Spinal cord (tissue), 10 donors: Measurements from ENCODE around the gene CTNS. TPM values are rescaled to one million over a fixed set of nuclear protein-coding genes. Genes with fewer than 3 reads are reported as not detected.

Experiments
- DNase-seq, 6 donors: peaks; one replicate each; pipeline versions ENCODE4 v3.0.0 to v3.0.0-alpha.2; 2013 to 2015; ENCODE audit warnings: low spot score in 6 of 6, low read depth in 4 of 6
- H3K27ac ChIP-seq: one replicate; pipeline ENCODE4 v1.5.1; 2013; ENCODE audit warnings: low read depth, low read length, control low read depth
- H3K27me3 ChIP-seq: one replicate; pipeline ENCODE4 v1.6.1; 2013; ENCODE audit warnings: low read length; ENCODE audit not compliant: control insufficient read depth, insufficient read depth
- H3K36me3 ChIP-seq: one replicate; pipeline ENCODE4 v1.6.1; 2013; ENCODE audit warnings: low read length; ENCODE audit not compliant: control insufficient read depth, insufficient read depth
- H3K4me1 ChIP-seq: one replicate; pipeline ENCODE4 v1.6.1; 2013; ENCODE audit warnings: low read length; ENCODE audit not compliant: control insufficient read depth, insufficient read depth
- H3K4me3 ChIP-seq: one replicate; pipeline ENCODE4 v1.5.1; 2013; ENCODE audit warnings: low read depth, low read length, control low read depth
- H3K9me3 ChIP-seq: one replicate; pipeline ENCODE4 v1.6.1; 2013; ENCODE audit warnings: low read length; ENCODE audit not compliant: control insufficient read depth, insufficient read depth
- whole genome bisulfite sequencing: methylation state at CpG from one replicate; pipeline ENCODE4 v1.1.5; 2013; ENCODE audit warnings: missing lambda C conversion rate; ENCODE audit not compliant: insufficient coverage; 5-methylcytosine and 5-hydroxymethylcytosine counted together
- long read RNA-seq, 4 donors: transcript quantifications; one replicate each; lab custom pipeline, GENCODE V29; 2026
- polyA plus RNA-seq, 2 donors: library from polyadenylated mRNA; unstranded; fragments of 120-200 nt; gene quantifications; one replicate each; pipeline ENCODE4 v1.2.1, GENCODE V29; 2013; ENCODE audit not compliant: insufficient read length in 2 of 2
- total RNA-seq, 2 donors: library from RNA; depleted of rRNA in 1 of 2; stranded (reverse); fragments of 120-200 nt in 1 of 2; fragments of >200 nt in 1 of 2; gene quantifications; one replicate each; pipeline versions ENCODE4 v1.2.3 to v1.2.4, GENCODE V29; 2013 to 2014
- donor health status: healthy.

The CTNS gene
- total RNA-seq (10 to 100 TPM; 13.6 to 15.2 TPM), polyA plus RNA-seq (10 to 100 TPM; 16.6 to 17.8 TPM)
- long read RNA-seq, donor 1, partial matches to known transcripts: 47 of 70 reads
- long read RNA-seq, donor 1, other reads (novel, unspliced or antisense): 21 of 70 reads
- long read RNA-seq, donor 2: 0 reads
- long read RNA-seq, donor 3, partial matches to known transcripts: 5 of 6 reads
- long read RNA-seq, donor 3, other reads (novel, unspliced or antisense): 0 of 6 reads
- long read RNA-seq, donor 4: 0 reads

GRCh38 chr17:3636154-3636907 lies at the start of gene CTNS, which contains the start of gene SHPK:
Gene CTNS, plus strand, starts transcription at chr17:3636760. Its CDS starts 3,447 bp downstream, at chr17:3640207.
Gene SHPK, minus strand, starts transcription at chr17:3636250. Its CDS starts 31 bp downstream, at chr17:3636219.
- DNase-seq: peak; percentile 87 to 99 (median 92)
- peak within 1 kb of the TSS; percentile 86 for H3K4me3 ChIP-seq
- H3K36me3 ChIP-seq: peaks cover 27% of the 10 kb centered on the region
- no peaks in the 10 kb centered on the region for H3K27me3 ChIP-seq
- H3K4me1 ChIP-seq: peaks cover 22% of the 10 kb centered on the region
- no peaks in the 10 kb centered on the region for H3K9me3 ChIP-seq
- H3K27ac ChIP-seq: peak within 1 kb of the TSS; percentile 99
- under 1% methylated on average over 68 of the region's 68 CpGs for WGBS

- Histone ChIP-seq H3K36me3 (peaks cover 80% of the 10 kb centered on the region), H3K9me3 (no peaks in the 10 kb centered on the region), H3K27me3 (no peaks in the 10 kb centered on the region), H3K4me3 (no peak overlapping the region), H3K27ac (no peak overlapping the region), H3K4me1 (peaks cover 14% of the 10 kb centered on the region)
- WGBS: 94% methylated on average over 22 of the region's 22 CpGs
- no peak for DNase-seq
Observed at GRCh38 chr17:3589784-3590183, 46.8 kb upstream of the CTNS start.

GRCh38 chr17:3590231-3590630 lies 46.3 kb upstream of the CTNS start:
- WGBS: 95% methylated on average over 15 of the region's 15 CpGs
- Histone ChIP-seq H3K4me3 (no peak overlapping the region), H3K9me3 (no peaks in the 10 kb centered on the region), H3K27ac (no peak overlapping the region), H3K4me1 (peaks cover 18% of the 10 kb centered on the region), H3K36me3 (peaks cover 77% of the 10 kb centered on the region), H3K27me3 (no peaks in the 10 kb centered on the region)
- no peak for DNase-seq

DNA sequence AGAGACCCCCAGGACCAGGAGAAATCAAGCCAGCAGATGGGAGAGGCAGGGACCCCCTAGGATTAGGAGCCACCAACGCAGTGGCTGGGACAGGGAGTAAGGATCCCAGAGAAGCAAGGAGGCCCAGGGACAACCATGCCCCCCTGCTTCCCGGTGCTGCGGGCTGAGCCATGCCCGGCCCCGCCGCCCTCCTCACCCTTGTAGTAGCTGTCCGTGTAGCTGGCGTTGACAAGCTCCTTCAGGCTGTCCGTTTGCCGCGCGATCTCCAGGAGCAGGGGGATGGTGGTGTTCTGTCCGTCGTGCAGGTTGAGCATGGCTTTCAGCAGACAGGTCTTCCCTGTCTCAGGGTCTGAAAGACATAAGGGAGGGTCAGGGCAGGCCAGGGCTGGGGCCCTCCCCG lies 45.8 kb upstream of the CTNS start:
- 88% methylated on average over 15 of the region's 15 CpGs for WGBS
- peaks cover 72% of the 10 kb centered on the region for H3K36me3 ChIP-seq

GRCh38 chr17:3592216-3592860 lies 44.2 kb upstream of the CTNS start:
- 96% methylated on average over 13 of the region's 15 CpGs for WGBS
- no peak for DNase-seq
- Histone ChIP-seq H3K4me3 (no peak overlapping the region), H3K36me3 (peaks cover 70% of the 10 kb centered on the region), H3K27me3 (no peaks in the 10 kb centered on the region), H3K9me3 (no peaks in the 10 kb centered on the region), H3K27ac (no peak overlapping the region), H3K4me1 (peaks cover 28% of the 10 kb centered on the region)

More for the DNA sequence above, 45.8 kb upstream of the CTNS start:
- Histone ChIP-seq H3K4me1 (peaks cover 20% of the 10 kb centered on the region), H3K4me3 (no peak overlapping the region), H3K27me3 (no peaks in the 10 kb centered on the region), H3K27ac (no peak overlapping the region), H3K9me3 (no peaks in the 10 kb centered on the region)
- DNase-seq: no peak

DNA sequence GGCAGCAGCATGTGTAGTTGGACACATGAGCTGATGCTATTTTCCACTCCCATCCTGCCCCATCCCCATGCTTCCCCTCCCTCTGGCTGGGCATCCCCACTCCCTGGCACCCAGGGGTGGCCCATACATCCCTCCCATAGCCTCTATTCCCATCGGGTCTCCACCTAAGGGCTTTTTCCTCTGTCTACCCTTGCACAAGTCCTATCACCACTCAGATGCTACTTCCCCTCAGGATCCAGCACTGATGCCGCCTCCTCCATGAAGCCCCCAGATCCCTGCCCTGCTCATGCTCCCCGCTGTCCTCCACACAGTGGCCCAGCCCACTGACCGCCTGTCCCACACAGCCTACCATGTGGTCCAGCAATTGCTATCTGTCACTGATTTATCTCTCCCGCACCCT lies 43.2 kb upstream of the CTNS start:
- H3K27me3 ChIP-seq: no peaks in the 10 kb centered on the region
- H3K27ac ChIP-seq: no peak overlapping the region
- peaks cover 67% of the 10 kb centered on the region for H3K36me3 ChIP-seq
- peaks cover 28% of the 10 kb centered on the region for H3K4me1 ChIP-seq
- WGBS: 96% methylated on average over 5 of the region's 5 CpGs
- DNase-seq: no peak
- no peaks in the 10 kb centered on the region for H3K9me3 ChIP-seq
- no peak overlapping the region for H3K4me3 ChIP-seq

GRCh38 chr17:3594051-3594800 lies 42.3 kb upstream of the CTNS start:
- WGBS: 62% methylated on average over 9 of the region's 11 CpGs
- H3K27me3 ChIP-seq: no peaks in the 10 kb centered on the region
- H3K4me3 ChIP-seq: no peak overlapping the region
- DNase-seq: peak in 4 of 6 donors; percentile 3 to 82 (median 12)
- peaks cover 28% of the 10 kb centered on the region for H3K4me1 ChIP-seq
- no peak overlapping the region for H3K27ac ChIP-seq
- peaks cover 58% of the 10 kb centered on the region for H3K36me3 ChIP-seq
- no peaks in the 10 kb centered on the region for H3K9me3 ChIP-seq

- Histone ChIP-seq H3K27me3 (no peaks in the 10 kb centered on the region), H3K36me3 (peaks cover 51% of the 10 kb centered on the region), H3K4me3 (no peak overlapping the region), H3K27ac (no peak overlapping the region), H3K9me3 (no peaks in the 10 kb centered on the region), H3K4me1 (peaks cover 28% of the 10 kb centered on the region)
- WGBS: 88% methylated on average over 14 of the region's 15 CpGs
- DNase-seq: no peak
Observed at GRCh38 chr17:3594976-3595375, 41.6 kb upstream of the CTNS start.

DNA sequence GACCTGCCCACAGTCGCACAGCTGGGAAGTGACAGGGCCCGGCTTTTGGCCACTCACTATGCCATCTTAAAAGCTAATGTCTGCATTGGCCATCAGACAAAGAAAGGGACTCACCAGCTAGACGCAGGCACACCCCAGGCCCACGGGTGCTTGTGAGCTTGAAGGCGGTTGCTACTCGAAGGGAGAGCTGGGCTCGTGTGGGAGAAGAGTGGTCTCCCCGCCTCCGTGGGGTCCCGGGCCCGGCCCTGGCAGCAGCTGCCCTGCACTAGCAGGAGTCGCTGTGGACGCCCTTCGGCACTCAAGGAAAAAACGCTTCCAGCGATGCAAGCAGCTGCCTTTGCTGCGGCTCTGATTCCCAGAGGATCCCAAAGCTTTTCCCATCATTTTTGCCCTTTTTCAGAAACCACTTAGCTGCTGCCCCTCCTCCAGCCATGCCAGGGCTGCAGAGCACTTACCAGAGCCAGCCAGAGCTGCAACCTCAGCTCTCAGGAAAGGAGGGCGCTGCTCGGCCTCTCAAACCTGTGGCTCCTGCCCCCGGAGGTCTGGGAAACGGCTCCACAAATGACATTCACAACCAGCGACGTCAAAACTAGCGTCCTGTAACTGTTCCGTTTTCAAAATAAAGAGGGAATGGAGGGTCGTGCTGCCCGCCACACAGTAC lies 39.6 kb upstream of the CTNS start:
- Histone ChIP-seq H3K36me3 (peaks cover 40% of the 10 kb centered on the region), H3K27ac (no peak overlapping the region), H3K4me3 (no peak overlapping the region), H3K27me3 (no peaks in the 10 kb centered on the region), H3K4me1 (peaks cover 28% of the 10 kb centered on the region), H3K9me3 (no peaks in the 10 kb centered on the region)
- DNase-seq: peak in 1 of 6 donors; percentile 5
- WGBS: 81% methylated on average over 24 of the region's 27 CpGs
